Measurements from ENCODE around the gene TCF4.
A peak's percentile ranks its signal among the peaks of the same experiment; 100 is the strongest.

Gene TCF4

DNA sequence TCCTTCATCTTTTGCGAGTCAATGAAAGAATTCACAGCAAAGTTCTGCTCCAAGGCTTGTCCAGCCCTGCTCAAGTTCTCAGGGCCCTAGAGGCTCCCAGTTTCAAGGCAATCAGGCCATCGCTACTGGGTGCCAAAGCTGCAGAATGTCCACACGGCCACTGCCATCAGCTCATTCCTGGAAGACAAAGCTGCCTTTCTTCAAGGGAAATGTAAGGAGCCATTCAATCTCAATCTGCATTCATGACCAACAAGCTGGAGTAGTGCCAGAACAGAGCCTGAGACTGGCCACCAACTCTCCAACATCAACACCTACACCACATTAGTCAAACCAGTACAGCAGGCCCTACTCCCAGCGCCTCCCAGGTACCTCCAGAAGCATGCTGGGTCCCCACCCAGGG lies 202.2 kb downstream of the TCF4 start:
- no peak for DNase-seq (ENCODE audit: low read depth in 2 of 2)

- no peak for DNase-seq (ENCODE audit: low read depth in 2 of 2)
These were observed 203.3 kb downstream of the TCF4 start for GRCh38 chr18:55384551-55385275.

- DNase-seq (ENCODE audit: low read depth in 2 of 2): no peak
These were observed 203.9 kb downstream of the TCF4 start for GRCh38 chr18:55384115-55384514.

DNA sequence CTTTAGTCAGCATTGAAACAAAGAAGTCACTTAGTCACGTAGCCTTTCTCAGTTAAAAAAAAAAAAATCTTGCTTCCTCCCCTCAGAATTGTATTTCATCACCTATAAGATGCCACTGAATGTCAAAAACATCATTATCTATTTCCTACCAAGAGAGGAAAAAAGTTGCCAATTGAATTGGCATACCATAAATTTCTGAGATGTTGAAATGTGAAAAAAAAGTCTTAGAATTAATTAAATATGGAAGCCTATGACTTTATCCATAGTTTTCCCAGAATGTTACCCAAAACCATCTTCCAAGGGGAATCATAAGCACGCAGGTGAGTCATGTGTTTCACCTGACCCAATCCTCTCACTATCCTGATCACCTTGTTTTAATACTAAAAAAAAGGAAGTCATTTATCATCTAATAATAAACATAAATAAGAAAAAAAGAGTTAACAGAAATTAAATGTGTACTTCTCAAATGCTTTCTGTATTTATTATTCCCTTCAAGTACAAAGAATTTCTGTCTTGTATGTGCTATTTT lies 205.7 kb downstream of the TCF4 start:
- no peak for DNase-seq (ENCODE audit: low read depth in 2 of 2)

GRCh38 chr18:55381277-55381676 lies 206.7 kb downstream of the TCF4 start:
- peak; percentile 82 to 85 for DNase-seq (ENCODE audit: low read depth in 2 of 2)

GRCh38 chr18:55380589-55380988 lies 207.4 kb downstream of the TCF4 start:
- peak in 1 of 2 experiments; percentile 47 for DNase-seq (ENCODE audit: low read depth in 2 of 2)

- DNase-seq (ENCODE audit: low read depth in 2 of 2): no peak
These were observed 211.6 kb downstream of the TCF4 start for GRCh38 chr18:55376387-55376786.

DNA sequence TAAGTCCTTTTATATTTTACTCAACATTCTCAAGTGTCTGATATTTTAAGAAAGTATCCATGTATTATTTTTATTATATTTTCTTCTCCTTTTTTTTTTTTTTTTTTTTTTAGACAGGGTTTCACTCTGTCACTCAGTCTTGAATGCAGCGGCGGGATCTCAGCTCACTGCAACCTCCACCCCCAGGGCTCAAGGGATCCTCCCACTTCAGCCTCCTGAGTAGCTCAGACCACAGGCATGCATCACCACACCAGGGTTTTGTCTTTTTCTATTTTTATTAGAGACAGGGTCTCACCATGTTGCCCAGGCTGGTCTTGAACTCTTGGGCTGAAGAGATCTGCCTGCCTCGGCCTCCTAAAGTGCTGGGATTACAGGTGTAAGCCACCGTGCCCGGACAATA lies 212.1 kb downstream of the TCF4 start:
- DNase-seq (ENCODE audit: low read depth in 2 of 2): no peak

GRCh38 chr18:55374741-55375140 lies 213.3 kb downstream of the TCF4 start:
- no peak for DNase-seq (ENCODE audit: low read depth in 2 of 2)

DNA sequence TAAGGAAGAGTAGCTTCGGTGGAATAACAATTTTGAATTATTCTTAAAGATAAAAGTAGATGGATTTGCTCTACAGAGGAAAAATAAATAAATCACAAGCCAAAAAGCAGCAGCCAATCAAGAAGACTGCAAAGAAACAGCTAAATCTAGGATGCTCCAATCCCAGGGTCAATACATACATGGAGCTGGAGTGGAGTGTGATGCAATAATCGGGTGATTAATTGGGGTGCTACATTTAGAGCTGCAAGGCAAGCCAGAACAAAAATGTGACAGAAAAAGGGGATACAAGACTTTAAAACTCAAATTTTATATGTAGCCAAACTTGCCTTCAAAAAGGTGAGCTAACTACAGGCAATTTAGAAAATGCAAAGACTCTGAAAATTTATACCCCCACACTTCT lies 215.8 kb downstream of the TCF4 start:
- no peak for DNase-seq (ENCODE audit: low read depth in 2 of 2)

DNA sequence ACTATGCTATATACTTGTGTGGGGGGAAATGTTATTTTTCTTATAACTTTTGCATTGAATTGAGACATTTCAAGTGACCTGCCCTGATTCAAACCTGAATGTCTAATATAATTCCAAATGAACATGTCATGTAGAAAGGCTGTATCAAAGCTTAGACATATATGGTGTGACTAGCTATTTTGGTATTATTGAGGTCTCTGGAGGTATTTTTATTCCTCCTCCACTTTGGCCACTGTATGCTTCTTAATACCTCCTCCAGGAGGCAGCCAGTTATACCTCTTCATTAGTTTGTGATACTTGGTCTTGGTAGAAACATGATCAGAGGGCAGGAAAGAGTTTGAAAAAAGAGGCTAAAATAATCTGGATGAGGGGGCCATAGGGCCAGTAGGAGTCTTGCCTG lies 217.1 kb downstream of the TCF4 start:
- DNase-seq (ENCODE audit: low read depth in 2 of 2): no peak

DNA sequence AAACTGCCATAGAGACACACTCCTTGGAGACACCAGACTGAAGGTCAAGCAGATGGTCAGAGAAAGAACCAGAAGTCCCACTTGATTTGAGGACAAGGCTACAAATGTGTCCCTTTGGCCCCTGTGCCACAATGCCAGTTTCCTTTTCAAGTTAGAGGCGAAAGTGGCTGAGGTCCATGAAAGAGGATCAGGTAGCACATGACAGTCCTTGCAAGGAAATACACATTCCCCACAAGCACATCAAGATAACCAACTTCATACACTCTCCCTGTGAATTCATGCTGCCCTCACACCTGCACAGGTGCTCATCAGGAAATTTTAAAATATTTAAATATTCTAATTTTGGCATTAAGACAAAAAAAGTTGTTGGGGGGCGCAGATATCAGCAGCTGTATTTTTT lies 218.6 kb downstream of the TCF4 start:
- DNase-seq (ENCODE audit: low read depth in 2 of 2): no peak

DNA sequence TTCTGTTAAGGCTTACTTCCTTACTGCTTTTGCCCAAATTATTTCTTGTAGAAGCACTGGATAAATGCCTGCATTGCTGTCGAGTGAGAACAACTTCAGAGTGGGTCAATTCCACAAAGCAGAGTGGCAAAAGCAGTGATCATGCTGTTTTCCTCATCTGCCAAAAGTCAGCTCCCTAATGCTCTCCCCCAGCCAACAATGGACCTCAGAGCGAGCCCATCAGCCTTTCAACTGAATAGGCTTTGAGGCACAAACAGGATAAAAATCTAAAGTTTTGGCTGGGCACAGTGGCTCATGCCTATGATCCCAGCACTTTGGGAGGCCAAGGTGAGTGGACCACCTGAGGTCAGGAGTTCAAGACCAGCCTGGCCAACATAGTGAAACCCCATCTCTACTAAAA lies 222.7 kb downstream of the TCF4 start:
- DNase-seq (ENCODE audit: low read depth in 2 of 2): no peak

- DNase-seq (ENCODE audit: low read depth in 2 of 2): no peak
These were observed 225.7 kb downstream of the TCF4 start for GRCh38 chr18:55362303-55362702.

DNA sequence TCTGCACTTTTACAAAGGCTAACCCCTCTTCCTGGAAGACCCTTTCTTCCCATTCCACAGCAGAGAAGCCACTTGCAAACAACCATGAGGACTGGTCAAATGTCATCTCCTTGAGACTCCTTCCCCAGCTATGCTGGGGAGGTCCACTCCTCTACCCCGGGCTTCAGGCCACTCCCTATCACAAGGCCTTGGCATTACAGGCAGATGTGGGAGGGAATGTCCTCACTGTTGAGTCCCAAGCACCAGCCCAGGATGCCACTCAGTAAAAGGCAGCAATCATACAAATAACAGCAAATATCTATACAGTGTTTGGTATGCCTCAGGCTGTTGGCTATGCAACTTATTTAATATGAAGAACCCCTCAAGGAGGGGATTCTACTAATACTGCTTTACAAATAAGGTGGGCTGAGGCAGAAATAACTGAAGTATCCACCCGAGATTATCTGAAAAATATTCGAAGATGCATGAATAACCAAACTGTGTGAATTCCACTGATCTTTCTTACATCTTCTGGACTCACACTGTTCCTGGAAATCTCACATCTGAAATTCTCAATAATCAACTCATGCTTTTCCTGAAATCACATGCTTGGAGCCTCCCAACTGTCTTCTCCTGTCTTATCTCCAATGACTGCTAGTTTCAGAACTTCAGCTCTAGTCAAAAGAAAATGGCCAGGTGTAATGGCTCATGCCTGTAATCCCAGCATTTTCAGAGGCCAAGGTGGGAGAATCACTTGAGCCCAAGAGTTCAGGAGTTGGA lies 226.3 kb downstream of the TCF4 start:
- no peak for DNase-seq (ENCODE audit: low read depth in 2 of 2)

DNA sequence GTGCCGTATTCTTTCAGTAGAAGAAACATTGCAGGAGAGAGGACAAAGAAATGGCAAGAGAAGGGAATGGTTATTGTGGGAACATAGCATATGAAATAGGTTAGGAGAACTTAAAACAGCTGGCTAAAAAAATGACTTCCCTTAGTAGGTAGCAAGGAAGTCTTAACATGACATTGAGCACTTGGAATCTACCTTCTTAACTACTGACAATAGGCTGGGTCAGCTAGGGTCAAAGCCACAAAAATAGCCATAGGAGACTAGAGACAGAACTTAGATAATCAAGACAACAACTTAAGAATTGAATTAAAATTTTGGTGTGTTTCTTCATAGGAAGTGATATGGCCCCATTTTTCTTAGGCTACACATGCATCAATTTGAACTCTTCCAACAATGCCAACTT lies 227.9 kb downstream of the TCF4 start:
- DNase-seq (ENCODE audit: low read depth in 2 of 2): no peak

GRCh38 chr18:55356815-55357214 lies 231.2 kb downstream of the TCF4 start:
- DNase-seq (ENCODE audit: low read depth in 2 of 2): no peak

DNA sequence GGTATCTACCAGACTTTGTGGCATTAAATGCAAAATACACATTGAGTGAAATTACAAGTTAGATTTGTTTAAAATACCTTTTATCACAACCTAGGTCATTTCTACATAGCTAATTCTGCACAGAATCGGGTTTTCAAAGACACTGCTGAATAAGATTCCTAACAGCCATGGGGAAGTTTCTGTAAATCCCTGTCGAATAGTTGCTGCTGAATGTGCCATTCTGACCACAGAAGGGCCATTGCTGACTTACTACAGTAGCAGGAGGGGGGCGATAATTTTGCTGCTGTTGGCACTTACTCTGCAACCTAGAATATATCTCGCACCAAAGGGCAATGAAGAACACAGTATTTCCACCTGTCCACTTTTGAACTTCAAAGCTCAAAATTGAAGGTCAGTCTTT lies 232.8 kb downstream of the TCF4 start:
- DNase-seq (ENCODE audit: low read depth in 2 of 2): no peak

GRCh38 chr18:55354795-55355194 lies 233.2 kb downstream of the TCF4 start:
- peak; percentile 60 to 66 for DNase-seq (ENCODE audit: low read depth in 2 of 2)

GRCh38 chr18:55353806-55354205 lies 234.2 kb downstream of the TCF4 start:
- DNase-seq (ENCODE audit: low read depth in 2 of 2): no peak

DNA sequence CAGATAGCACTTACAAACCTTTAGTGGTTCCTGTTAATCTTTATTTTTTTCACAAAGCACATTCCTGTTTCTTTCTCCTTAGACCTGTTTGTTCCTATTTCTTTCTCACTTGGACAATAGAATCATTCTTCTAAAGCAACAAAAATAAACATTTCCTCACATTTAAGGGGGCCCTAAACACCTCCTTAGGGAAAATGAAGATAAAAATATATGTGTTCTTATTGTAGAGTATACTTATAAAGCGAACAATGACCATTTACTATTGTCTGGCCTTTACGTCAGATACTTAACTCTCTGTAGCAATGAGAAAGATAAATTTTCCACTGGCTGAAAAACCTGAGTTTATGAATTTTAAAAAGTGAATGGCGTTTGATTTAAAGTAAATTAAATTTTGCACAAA lies 234.6 kb downstream of the TCF4 start:
- DNase-seq (ENCODE audit: low read depth in 2 of 2): no peak

DNA sequence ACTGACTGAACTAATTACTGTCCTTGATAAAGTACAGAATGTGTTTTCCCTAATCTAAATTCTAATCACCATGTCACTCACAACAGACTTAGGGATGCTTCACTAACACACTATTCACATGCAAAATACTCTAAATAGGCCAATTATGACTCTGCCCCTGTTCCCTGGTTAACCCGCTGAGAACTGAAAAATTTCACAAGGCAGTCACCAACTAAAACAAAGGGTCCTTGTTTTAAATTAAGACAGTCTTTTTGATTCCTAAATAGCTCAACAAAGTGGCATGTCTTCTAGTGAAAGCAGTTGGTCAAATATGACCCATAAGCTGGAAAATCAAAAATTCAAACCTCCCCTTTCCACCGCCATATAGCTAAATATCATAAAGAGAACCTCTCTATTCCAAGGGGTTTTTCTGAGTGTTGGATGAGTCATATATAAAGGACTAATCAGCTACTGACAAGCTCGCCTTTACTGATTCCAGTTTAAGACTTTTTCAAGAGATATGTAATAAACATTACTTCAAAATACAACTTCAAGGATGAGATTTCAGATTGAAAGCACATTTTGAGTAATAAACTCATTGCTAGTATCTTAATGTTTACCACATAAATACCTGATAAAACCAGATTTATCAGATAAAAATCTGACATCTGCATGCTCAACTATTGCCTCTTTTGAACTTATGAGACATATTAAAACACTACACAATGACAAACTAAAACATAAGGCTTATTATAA lies 235.8 kb downstream of the TCF4 start:
- DNase-seq (ENCODE audit: low read depth in 2 of 2): no peak
